H1 (cell line): ENCODE data around the gene NRXN3. TPM values are rescaled to one million over a fixed set of nuclear protein-coding genes. Genes with fewer than 3 reads are reported as not detected.

Experiments
- CTCF ChIA-PET: fragments of 300-600 bp; sonication (Branson Sonifier 250); formaldehyde crosslinking; loops from one replicate; lab custom pipeline; 2021; ENCODE audit not compliant: partially characterized antibody; lab: Charles Lee
- POLR2A ChIA-PET: fragments of 300-600 bp; sonication (Branson Sonifier 250); formaldehyde crosslinking; loops from one replicate; lab custom pipeline; 2021; ENCODE audit warnings: inconsistent platforms; ENCODE audit not compliant: partially characterized antibody; lab: Charles Lee
- DNase-seq, 2 experiments: peaks; one replicate each; pipeline versions ENCODE4 v3.0.0 to v3.0.0-alpha.2; 2010 to 2022; ENCODE audit warnings: low spot score in 2 of 2, low read depth in 1 of 2, mixed read lengths in 1 of 2
- FAIRE-seq: peaks from 2 replicates; lab custom pipeline; 2011; peaks lifted over from hg19 to GRCh38; lab: Jason Lieb, UNC
- H2AFZ ChIP-seq: 2 replicates; pipeline ENCODE4 v1.8.1; 2012; ENCODE audit warnings: low read length, inconsistent platforms
- H2AK5ac ChIP-seq: 2 replicates; pipeline ENCODE4 v1.6.1; 2013; ENCODE audit warnings: low read depth, low read length
- H2BK120ac ChIP-seq: replicated peaks from 2 replicates; pipeline ENCODE3; 2013; ENCODE audit warnings: low read depth, low read length, inconsistent platforms
- H2BK12ac ChIP-seq: 2 replicates; pipeline ENCODE4 v1.6.1; 2013; ENCODE audit warnings: low read depth, low read length
- H2BK15ac ChIP-seq: 2 replicates; pipeline ENCODE4 v1.6.1; 2013; ENCODE audit warnings: low read length
- H2BK20ac ChIP-seq: 2 replicates; pipeline ENCODE4 v1.6.1; 2013; ENCODE audit warnings: low read length
- H2BK5ac ChIP-seq: 2 replicates; pipeline ENCODE4 v1.6.1; 2013; ENCODE audit warnings: low read depth, low read length
- H3K14ac ChIP-seq: 2 replicates; pipeline ENCODE4 v1.6.1; 2013; ENCODE audit warnings: inconsistent platforms; ENCODE audit not compliant: insufficient read length
- H3K18ac ChIP-seq: 2 replicates; pipeline ENCODE4 v1.6.1; 2013; ENCODE audit warnings: low read length; ENCODE audit errors: extremely low read depth
- H3K23ac ChIP-seq: 2 replicates; pipeline ENCODE4 v1.6.1; 2013; ENCODE audit warnings: inconsistent platforms; ENCODE audit not compliant: insufficient read length
- H3K23me2 ChIP-seq: 2 replicates; pipeline ENCODE4 v1.6.1; 2013; ENCODE audit warnings: low read depth, low read length
- H3K27ac ChIP-seq: 2 replicates; pipeline ENCODE4 v1.6.1; 2011; ENCODE audit warnings: low read depth, low read length, inconsistent platforms
- H3K27me3 ChIP-seq, 4 experiments: replicated peaks in 1 of 4; 1 replicate in 1 of 4; 2 replicates in 3 of 4; pipeline versions ENCODE4 v1.6.1 to v1.8.1; 2011 to 2013; ENCODE audit warnings: low read length in 3 of 4, mild to moderate bottlenecking in 3 of 4, inconsistent platforms in 2 of 4, mixed read lengths in 2 of 4, moderate library complexity in 1 of 4; ENCODE audit not compliant: control insufficient read depth in 3 of 4, insufficient read depth in 3 of 4; ENCODE audit errors: extremely low read depth in 1 of 4
- H3K36me3 ChIP-seq, 4 experiments: 2 replicates each; pipeline versions ENCODE4 v1.6.1 to v1.8.1; 2011 to 2013; ENCODE audit warnings: mild to moderate bottlenecking in 4 of 4, low read length in 3 of 4, moderate library complexity in 2 of 4, control low read depth in 1 of 4, inconsistent platforms in 1 of 4; ENCODE audit not compliant: insufficient read depth in 4 of 4, control insufficient read depth in 2 of 4
- H3K4ac ChIP-seq: replicated peaks from 2 replicates; pipeline ENCODE3; 2013; ENCODE audit warnings: low read length, low read depth, mixed read lengths, inconsistent platforms; ENCODE audit not compliant: insufficient read length
- H3K4me1 ChIP-seq, 4 experiments: replicated peaks in 1 of 4; 1 replicate in 1 of 4; 2 replicates in 3 of 4; pipeline versions ENCODE4 v1.6.1 to v1.8.1; 2011 to 2013; ENCODE audit warnings: low read length in 3 of 4, inconsistent platforms in 2 of 4, mixed read lengths in 1 of 4; ENCODE audit not compliant: insufficient read depth in 4 of 4, control insufficient read depth in 3 of 4
- H3K4me2 ChIP-seq, 2 experiments: 2 replicates each; pipeline versions ENCODE4 v1.6.1 to v1.8.1; 2011 to 2013; ENCODE audit warnings: low read depth in 2 of 2, low read length in 2 of 2, control low read depth in 1 of 2, inconsistent platforms in 1 of 2, mild to moderate bottlenecking in 1 of 2; ENCODE audit not compliant: insufficient read depth in 1 of 2
- H3K4me3 ChIP-seq, 4 experiments: fragments of 200-600, 300-600 bp in 1 of 4; sonication (generic), shearing (Covaris generic), sonication (Bioruptor Twin) in 1 of 4; 2 replicates each; pipeline versions ENCODE4 v1.5.1 to v1.8.1; 2011 to 2016; ENCODE audit warnings: low read length in 4 of 4, low read depth in 3 of 4, control low read depth in 2 of 4, inconsistent platforms in 2 of 4, mild to moderate bottlenecking in 2 of 4, mixed read lengths in 1 of 4, moderate library complexity in 1 of 4; ENCODE audit not compliant: insufficient read depth in 2 of 4; ENCODE audit errors: extremely low read depth in 1 of 4
- H3K56ac ChIP-seq: replicated peaks from 2 replicates; pipeline ENCODE3; 2013; ENCODE audit warnings: low read depth, mild to moderate bottlenecking, mixed read lengths, low read length, inconsistent platforms; ENCODE audit not compliant: insufficient read length
- H3K79me1 ChIP-seq: 2 replicates; pipeline ENCODE4 v1.6.1; 2013; ENCODE audit warnings: low read depth, low read length, control low read depth
- H3K79me2 ChIP-seq, 2 experiments: 2 replicates each; pipeline versions ENCODE4 v1.6.1 to v1.8.1; 2012 to 2013; ENCODE audit warnings: low read length in 2 of 2, mild to moderate bottlenecking in 2 of 2, inconsistent platforms in 1 of 2; ENCODE audit not compliant: insufficient read depth in 2 of 2, control insufficient read depth in 1 of 2
- H3K9ac ChIP-seq, 4 experiments: replicated peaks in 1 of 4; 1 replicate in 1 of 4; 2 replicates in 3 of 4; pipeline versions ENCODE4 v1.6.1 to v1.8.1; 2011 to 2013; ENCODE audit warnings: low read depth in 3 of 4, low read length in 3 of 4, control low read depth in 2 of 4, mild to moderate bottlenecking in 2 of 4, moderate library complexity in 2 of 4, inconsistent platforms in 1 of 4; ENCODE audit errors: extremely low read depth in 1 of 4
- H3K9me3 ChIP-seq, 2 experiments: 2 replicates each; pipeline versions ENCODE4 v1.6.1 to v1.8.1; 2012 to 2013; ENCODE audit warnings: mild to moderate bottlenecking in 2 of 2, moderate library complexity in 2 of 2, control low read depth in 1 of 2, inconsistent platforms in 1 of 2, low read depth in 1 of 2, low read length in 1 of 2, mixed read lengths in 1 of 2; ENCODE audit not compliant: insufficient read depth in 2 of 2
- H4K20me1 ChIP-seq, 2 experiments: replicated peaks in 1 of 2; 2 replicates each; pipeline versions ENCODE3 to v1.8.1; 2011 to 2013; ENCODE audit warnings: inconsistent platforms in 2 of 2, low read length in 2 of 2, mild to moderate bottlenecking in 1 of 2; ENCODE audit not compliant: insufficient read depth in 2 of 2, control insufficient read depth in 1 of 2
- H4K5ac ChIP-seq: 2 replicates; pipeline ENCODE4 v1.6.1; 2013; ENCODE audit warnings: low read length, low read depth, mixed read lengths, inconsistent platforms; ENCODE audit not compliant: insufficient read length
- H4K8ac ChIP-seq: 2 replicates; pipeline ENCODE4 v1.8.0; 2013; ENCODE audit warnings: mild to moderate bottlenecking, moderate library complexity, low read length, inconsistent platforms; ENCODE audit not compliant: insufficient read depth; ENCODE audit errors: extremely low read depth
- H4K91ac ChIP-seq: replicated peaks from 2 replicates; pipeline ENCODE3; 2013; ENCODE audit warnings: low read length, mixed read lengths, inconsistent platforms; ENCODE audit not compliant: insufficient read length
- POLR2AphosphoS5 ChIP-seq: IDR thresholded peaks from 2 replicates; pipeline ENCODE4 v1.6.1; 2011; ENCODE audit warnings: low read depth, low read length
- TEAD4 ChIP-seq: IDR thresholded peaks from 2 replicates; pipeline ENCODE4 v1.6.1; 2012; ENCODE audit warnings: low read depth, low read length, inconsistent platforms, mixed read lengths
- WGBS, 2 experiments: shearing (Covaris generic) in 1 of 2; methylation state at CpG; one replicate each; pipeline versions ENCODE4 v1.1.6 to v1.1.7; 2013 to 2015; ENCODE audit warnings: low lambda C conversion rate in 2 of 2, mixed read lengths in 2 of 2, inconsistent platforms in 1 of 2, low coverage in 1 of 2, missing lambda C conversion rate in 1 of 2; ENCODE audit not compliant: insufficient replicate concordance in 2 of 2, insufficient coverage in 1 of 2, insufficient read length in 1 of 2; ENCODE audit errors: extremely low coverage in 1 of 2, missing lambda C conversion rate in 1 of 2; 5-methylcytosine and 5-hydroxymethylcytosine counted together
- polyA plus RNA-seq, 7 experiments: library from polyadenylated mRNA; depleted of rRNA in 3 of 7; stranded (reverse) in 5 of 7; unstranded in 2 of 7; fragments of >200 nt in 5 of 7; fragments of 200-250 nt in 2 of 7; gene quantifications; 1 replicate in 5 of 7; 2 replicates in 1 of 7; 4 replicates in 1 of 7; pipeline versions ENCODE4 v1.2.1 to v1.2.3, GENCODE V29; 2011 to 2013; ENCODE audit warnings: missing spikeins in 2 of 7, mixed read lengths in 2 of 7
- total RNA-seq: library from RNA; stranded (reverse); fragmentation: NEBNext Ultra II Directional; extraction: Animal tissue kit (Norgen Biotek cat#: 25700); gene quantifications from 2 replicates; pipeline ENCODE4 v1.2.1, GENCODE V29; 2021

Gene NRXN3
- total and polyA plus RNA-seq, 2 of the 8 experiments (the other 6 are each of a cell fraction or from before 2014, with no cell fraction given), result 2.6 to 4.1 TPM

DNA sequence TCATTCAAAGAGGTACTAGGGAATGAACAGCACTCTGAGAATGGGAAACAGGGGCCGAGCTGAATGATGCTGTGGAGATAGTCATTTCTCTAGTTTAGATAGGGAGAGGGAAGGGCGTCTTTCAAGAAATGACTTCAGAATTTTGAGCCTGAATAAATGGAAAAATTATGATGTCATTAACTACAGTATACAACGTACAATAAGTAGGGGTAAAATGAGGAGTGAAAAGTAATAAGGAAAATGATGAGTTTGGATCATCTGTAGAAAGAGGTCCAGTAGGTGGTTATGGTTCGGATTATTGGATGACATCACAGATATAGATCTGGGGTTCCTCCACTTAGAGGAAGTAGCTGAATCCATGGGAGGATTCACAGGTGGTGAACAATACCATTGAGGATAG, 1081.1 kb downstream of the NRXN3 start:
- no peaks in the 10 kb centered on the region for H3K27me3 ChIP-seq
- H3K18ac ChIP-seq, result no peak overlapping the region
- no peak overlapping the region for H2BK120ac ChIP-seq
- no peaks in the 10 kb centered on the region for H3K9me3 ChIP-seq
- H4K20me1 ChIP-seq, result no peaks in the 10 kb centered on the region
- no peak overlapping the region for H3K4ac ChIP-seq
- H2BK20ac ChIP-seq, result no peak overlapping the region
- H3K9ac ChIP-seq, result no peak overlapping the region
- no peak overlapping the region for H4K8ac ChIP-seq
- CTCF ChIA-PET, result interaction anchor here (0.7 to 1.4 kb wide), 3 partner anchors 129 to 294 kb away, joined by 3 to 4 read pairs (median 3); no protein-coding TSS in a partner anchor
- no peak overlapping the region for H3K23ac ChIP-seq
- no peaks in the 10 kb centered on the region for H3K23me2 ChIP-seq
- no peak overlapping the region for H4K5ac ChIP-seq
- no peak overlapping the region for H2BK12ac ChIP-seq
- H3K79me2 ChIP-seq, result no peaks in the 10 kb centered on the region
- no peak for TF ChIP-seq TEAD4
- no peak for TF ChIP-seq POLR2AphosphoS5
- H3K27ac ChIP-seq, result no peak overlapping the region
- H3K4me1 ChIP-seq, result peaks cover 0 to 5% (median under 1%) of the 10 kb centered on the region in 4 experiments; a peak in 1 of 7 replicates
- no peak overlapping the region for H3K56ac ChIP-seq
- no peaks in the 10 kb centered on the region for H3K79me1 ChIP-seq
- H3K4me2 ChIP-seq, result no peak overlapping the region
- H4K91ac ChIP-seq, result no peak overlapping the region
- H2BK15ac ChIP-seq, result no peak overlapping the region
- H2BK5ac ChIP-seq, result no peak overlapping the region
- DNase-seq (no peak), FAIRE-seq (no peak)
- no peak overlapping the region for H2AK5ac ChIP-seq
- H3K4me3 ChIP-seq, result no peak overlapping the region
- H3K36me3 ChIP-seq, result no peaks in the 10 kb centered on the region
- 86 to 100% methylated on average over 1 to 4 of the region's 4 CpGs for WGBS, 2 experiments
- no peak overlapping the region for H2AFZ ChIP-seq
- POLR2A ChIA-PET, result interaction anchor here (0.7 kb wide), 1 partner anchor 340 kb away, joined by 3 read pairs; no protein-coding TSS in a partner anchor
- no peak overlapping the region for H3K14ac ChIP-seq
